NCI-H2029 (cell line): ENCODE results near the gene DNAJB6.
A peak's percentile ranks its signal among the peaks of the same experiment; 100 is the strongest.
"Not testable (repeated sequence)": the region's sequence is repeated elsewhere in the genome, so short reads cannot be mapped to it uniquely, and the experiment has no call there.

Experiments used
- DNase-seq: peaks from one replicate; lab custom pipeline; 2025; lab: John Stamatoyannopoulos, UW

Gene DNAJB6

GRCh38 chr7:157323401-157323800, 13.4 kb upstream of the DNAJB6 start:
- no peak for DNase-seq

- no peak for DNase-seq
These were observed 7.4 kb upstream of the DNAJB6 start for GRCh38 chr7:157329447-157329846.

- not testable (repeated sequence) for DNase-seq
These were observed 6.2 kb upstream of the DNAJB6 start for GRCh38 chr7:157330567-157330966.

GRCh38 chr7:157331049-157331448, 5.8 kb upstream of the DNAJB6 start:
- DNase-seq, result not testable (repeated sequence)

- DNase-seq, result no peak
These were observed 1.6 kb upstream of the DNAJB6 start for GRCh38 chr7:157335236-157335635.

GRCh38 chr7:157335991-157336382, 817 bp upstream of the DNAJB6 start:
- DNase-seq, result no peak

GRCh38 chr7:157337316-157338149, 729 bp downstream of the DNAJB6 start:
- no peak for DNase-seq

- peak; percentile 51 for DNase-seq
These were observed 3.2 kb downstream of the DNAJB6 start for GRCh38 chr7:157339777-157340677.

GRCh38 chr7:157347217-157347904, 10.6 kb downstream of the DNAJB6 start:
- no peak for DNase-seq

GRCh38 chr7:157348548-157348947, 11.7 kb downstream of the DNAJB6 start:
- no peak for DNase-seq

- DNase-seq, result no peak
These were observed 15.7 kb downstream of the DNAJB6 start for GRCh38 chr7:157352516-157352915.

- DNase-seq, result no peak
These were observed 19.1 kb downstream of the DNAJB6 start for GRCh38 chr7:157355784-157356511.

- no peak for DNase-seq
These were observed 20.6 kb downstream of the DNAJB6 start for GRCh38 chr7:157357129-157358040.

GRCh38 chr7:157358041-157358752, 21.4 kb downstream of the DNAJB6 start:
- no peak for DNase-seq

- no peak for DNase-seq
These were observed 21.9 kb downstream of the DNAJB6 start for GRCh38 chr7:157358753-157359096.

- no peak for DNase-seq
These were observed 22.8 kb downstream of the DNAJB6 start for GRCh38 chr7:157359581-157359980.

- DNase-seq, result peak; percentile 5
These were observed 23.8 kb downstream of the DNAJB6 start for GRCh38 chr7:157360483-157361025.

GRCh38 chr7:157361537-157361936, 24.7 kb downstream of the DNAJB6 start:
- no peak for DNase-seq

GRCh38 chr7:157362729-157363128, 25.9 kb downstream of the DNAJB6 start:
- no peak for DNase-seq

GRCh38 chr7:157366722-157367121, 29.9 kb downstream of the DNAJB6 start:
- no peak for DNase-seq
